ENCODE results near the gene TRRAP.
"Not testable (repeated sequence)": the region's sequence is repeated elsewhere in the genome, so short reads cannot be mapped to it uniquely, and the experiment has no call there.

The TRRAP gene

DNA sequence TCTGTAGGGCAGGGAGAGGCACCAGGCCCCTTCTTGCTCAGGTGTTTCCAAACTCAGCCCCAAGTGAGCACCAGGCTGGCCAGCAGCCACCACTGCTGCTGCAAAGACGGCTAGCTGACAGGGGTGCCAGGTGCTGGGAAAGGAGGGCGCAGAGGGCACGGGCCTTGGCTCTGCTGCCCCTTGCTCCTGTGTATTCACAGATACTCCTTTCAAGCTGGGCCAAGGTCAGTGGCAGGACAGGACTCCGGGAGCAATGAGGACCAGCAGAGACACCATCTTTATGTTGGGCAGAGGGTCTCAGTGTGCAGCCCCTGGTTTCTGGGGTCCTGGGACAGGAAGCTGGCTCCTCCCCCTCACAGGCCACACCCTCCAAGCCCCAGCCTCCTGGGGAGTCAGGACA, 155.4 kb downstream of the TRRAP start:
- no peak for DNase-seq

DNA sequence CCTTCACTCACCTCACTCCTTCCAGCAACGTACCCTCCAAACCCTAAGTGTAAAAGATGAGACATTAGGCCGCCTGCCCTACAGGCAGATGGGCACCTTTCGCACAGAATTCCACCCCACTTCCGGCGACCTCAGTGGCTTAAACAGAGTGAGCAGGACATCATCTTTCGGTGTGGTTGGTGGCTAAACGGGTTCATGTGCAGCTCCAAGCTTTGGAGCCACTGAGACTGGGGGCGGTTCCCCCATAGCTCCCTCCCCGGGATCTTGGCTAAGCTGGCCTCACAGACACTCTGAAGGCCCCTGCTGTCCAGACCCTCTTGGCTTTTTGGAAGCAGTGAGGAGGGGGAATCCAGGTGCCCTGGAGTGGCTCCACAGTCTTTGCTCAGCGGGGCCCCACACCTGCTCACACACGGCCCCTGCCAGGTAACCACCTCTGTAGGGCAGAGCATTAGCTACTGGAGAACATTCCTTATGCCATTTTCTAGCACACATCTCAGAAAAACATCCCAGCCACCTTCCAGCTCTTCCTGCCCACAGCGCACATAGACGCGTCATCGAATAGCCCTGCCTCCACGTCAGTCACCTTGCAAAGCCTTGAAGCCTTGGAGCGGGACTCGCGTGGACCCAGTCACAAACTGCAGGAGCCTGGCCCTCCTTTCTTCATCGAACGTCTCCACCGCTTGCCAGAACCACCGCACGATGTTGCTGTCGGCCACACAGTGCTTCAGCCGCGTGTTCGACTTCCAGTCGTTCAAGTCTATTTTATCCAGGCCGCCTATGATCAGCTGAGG, 156.8 kb downstream of the TRRAP start:
- DNase-seq: no peak

DNA sequence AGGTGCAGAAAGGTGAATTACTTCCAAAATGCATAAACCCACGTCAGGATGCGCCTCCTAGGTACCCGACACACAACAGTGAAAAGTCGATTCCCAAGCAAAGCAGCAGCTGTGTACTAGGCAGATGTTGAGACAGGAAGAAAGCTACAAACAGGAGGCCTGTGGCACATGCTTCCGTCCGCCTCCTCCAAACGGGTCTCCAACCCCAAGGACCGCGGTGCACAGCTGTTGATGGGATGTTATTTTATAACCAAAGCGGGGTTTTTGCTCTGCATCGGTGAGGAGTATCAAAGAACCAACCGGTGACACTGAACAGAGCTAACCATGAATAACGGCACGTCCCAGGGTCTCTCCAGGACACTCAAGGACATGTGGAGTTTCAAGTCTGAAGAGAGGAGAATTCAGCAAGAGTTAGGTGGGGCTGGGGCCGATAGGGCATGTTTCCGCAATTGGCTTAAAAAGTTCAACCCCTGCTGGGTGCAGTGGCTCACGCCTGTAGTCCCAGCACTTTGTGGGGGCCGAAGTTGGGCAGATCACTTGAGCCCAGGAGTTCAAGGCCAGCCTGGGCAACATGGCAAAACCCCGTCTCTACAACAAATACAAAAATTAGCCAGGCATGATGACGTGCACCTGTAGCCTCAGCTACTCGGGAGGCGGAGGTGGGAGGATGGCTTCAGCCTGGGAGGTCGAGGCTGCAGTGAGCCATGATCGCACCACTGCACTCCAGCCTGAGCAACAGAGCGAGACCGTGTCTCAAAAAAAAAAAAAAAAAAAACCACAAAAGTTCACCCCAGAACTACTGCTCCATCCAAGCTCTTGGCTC, 157.6 kb downstream of the TRRAP start:
- DNase-seq: no peak

DNA sequence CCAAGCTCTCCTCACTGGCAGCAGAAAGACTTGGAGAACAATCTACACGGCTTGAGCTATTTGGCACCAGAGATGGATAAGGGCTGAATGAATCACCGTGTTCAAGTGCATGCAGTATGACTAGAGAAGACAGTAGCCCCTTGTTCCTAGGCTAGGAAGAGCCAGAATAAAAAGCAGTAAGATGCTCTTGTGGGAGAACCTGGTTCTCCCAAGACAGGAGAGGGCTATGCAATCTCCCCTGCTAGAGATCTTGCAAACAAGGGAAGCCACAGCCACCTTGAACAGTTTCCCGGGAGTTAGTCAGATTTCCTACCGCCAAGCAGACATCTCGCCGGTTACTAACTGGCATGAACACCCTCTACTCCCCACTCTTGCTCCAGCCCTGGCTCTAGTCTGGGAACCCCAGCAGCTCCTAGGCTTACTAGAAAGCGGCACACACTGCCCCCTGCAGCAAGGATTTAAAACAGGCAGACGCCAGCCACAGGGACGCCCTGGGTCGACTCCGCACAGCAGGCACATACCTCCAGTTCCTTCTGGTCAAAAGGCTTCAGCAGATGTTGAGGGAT, 158.3 kb downstream of the TRRAP start:
- no peak for DNase-seq

DNA sequence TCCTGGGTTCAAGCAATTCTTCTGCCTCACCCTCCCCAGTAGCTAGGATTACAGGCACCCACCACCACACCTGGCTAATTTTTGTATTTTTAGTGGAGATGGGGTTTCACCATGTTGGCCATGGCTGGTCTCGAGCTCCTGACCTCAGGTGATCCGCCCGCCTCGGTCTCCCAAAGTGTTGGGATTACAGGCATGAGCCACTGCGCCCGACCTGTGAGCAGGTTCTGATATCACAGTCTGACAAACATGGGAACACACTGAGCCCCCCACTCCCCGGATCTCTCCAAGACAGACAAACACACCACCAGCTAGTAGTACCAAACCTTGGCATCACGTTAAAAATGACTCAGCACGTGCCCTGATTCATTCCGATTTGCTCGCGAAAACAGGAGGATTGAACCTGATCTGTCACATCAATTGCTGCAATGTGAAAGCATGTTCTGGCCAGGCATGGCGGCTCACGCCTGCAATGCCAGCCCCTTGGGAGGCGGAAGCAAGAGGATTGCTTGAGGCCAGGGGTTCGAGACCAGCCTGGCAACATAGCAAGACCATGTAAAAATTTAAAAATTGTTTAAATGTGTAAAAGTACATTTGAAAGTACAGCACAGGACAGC, 159.1 kb downstream of the TRRAP start:
- no peak for DNase-seq

DNA sequence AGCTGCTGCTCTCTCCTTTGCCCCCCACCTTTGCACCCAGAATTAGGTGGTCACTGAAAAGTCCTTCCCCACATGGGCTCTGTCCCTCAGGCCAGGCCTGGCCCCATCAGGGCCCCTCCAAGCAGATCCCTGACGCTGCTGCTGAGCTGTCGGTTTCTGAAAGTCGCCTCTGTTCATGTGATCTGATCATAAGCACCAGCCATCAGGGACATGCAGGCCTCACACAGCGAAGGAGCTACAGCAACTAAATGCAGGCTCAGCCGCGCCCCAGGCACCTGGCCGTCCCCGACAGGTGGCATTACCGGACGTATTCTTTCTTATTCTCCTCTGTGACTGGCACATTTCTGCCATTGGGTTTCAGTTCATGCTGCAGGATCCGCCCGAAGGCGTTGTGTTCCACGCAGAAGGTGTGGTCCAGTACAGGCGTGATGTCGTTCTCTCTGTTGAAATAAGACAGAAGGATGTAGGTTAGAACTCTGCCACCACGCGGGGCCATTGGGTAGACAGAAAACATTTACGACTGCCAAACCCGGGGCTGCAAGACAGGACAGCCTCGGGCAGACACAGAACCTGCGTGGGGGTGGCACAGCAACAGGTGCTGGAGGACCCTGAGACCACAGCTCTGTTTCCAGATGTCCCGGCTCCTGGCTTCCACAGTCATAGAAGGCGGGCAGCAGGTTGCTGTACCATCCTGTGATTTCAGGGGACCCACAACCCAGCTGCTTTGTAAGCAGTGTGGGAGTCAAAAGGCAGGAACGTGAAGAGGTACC, 159.9 kb downstream of the TRRAP start:
- no peak for DNase-seq

DNA sequence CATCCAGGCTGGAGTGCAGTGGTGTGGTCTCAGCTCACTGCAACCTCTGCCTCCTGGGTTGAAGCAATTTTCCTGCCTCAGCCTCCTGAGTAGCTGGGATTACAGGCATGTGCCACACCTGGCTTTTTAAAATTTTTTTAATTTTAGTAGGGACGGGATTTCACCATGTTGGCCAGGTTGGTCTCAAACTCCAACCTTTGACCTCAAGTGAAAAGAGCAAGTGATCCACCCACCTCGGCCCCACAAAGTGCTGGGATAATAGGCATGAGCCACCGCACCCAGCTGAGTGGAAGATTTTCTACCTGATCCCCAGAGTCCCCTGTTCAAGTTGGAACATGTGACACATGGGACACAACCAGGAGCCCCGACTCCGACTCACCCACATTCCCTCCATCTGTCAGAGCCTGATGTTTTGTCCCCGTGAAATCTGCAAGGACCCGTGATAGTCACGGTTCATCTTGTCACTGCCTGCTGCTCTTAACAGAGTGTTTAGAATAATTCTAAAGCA, 161.1 kb downstream of the TRRAP start:
- DNase-seq: no peak

DNA sequence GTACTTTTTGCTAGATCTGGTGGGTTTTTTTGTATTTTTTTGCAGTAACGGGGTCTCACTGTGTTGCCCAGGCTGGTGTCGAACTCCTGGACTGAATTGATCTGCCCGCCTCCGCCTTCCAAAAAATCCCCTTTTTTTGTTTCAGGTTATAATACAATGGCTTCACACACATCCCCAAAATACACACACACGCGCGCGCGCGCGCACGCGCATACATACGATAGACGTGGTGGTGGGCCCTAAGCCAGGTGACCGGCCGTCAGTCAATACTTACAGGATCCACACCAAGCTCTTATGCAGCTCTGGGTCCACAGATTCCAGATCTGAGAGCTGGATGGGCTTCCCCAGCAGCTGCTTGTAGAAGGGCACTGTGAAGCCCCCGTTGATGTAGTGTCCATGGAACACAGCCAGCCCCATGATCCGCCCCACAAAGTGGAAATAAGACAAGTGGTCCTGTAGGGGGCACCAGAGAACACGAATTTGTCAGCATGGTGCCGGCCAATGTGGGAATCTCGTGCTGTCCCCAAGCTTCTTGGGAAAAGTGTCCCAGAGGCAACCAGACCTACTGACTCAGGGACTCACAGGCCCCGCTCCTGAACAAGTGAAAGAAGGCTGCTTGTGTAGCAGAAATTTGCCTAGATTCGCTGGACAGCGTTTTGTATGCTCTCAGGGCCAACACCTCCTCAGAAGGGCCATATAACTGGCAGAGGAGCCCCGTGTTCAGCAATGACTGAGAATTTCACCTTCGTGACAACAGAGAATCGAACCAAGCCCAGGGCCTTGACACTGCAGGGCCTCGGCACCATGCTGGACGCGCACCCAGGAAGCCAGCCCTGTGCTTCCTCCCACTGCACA, 162.0 kb downstream of the TRRAP start:
- DNase-seq: peak; percentile 45

DNA sequence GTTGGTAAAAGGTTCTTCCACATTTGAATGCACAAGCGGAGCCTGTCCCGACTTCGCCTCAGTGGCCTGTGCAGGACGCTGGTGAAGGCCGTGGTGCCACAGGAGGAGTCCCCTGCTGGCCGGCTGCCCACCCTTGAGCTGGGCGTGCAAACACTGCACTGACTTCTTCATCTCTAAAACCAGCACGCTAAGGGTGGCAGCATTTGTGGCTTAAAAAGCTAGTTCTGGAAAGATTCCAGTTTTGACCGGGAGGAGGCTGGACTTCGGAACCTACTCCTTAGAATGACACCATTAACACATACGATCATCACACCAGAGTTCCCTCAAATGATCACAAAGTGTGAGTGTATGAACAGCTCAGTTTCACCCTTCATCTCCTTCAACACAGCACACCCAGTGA, 163.2 kb downstream of the TRRAP start:
- DNase-seq: no peak

DNA sequence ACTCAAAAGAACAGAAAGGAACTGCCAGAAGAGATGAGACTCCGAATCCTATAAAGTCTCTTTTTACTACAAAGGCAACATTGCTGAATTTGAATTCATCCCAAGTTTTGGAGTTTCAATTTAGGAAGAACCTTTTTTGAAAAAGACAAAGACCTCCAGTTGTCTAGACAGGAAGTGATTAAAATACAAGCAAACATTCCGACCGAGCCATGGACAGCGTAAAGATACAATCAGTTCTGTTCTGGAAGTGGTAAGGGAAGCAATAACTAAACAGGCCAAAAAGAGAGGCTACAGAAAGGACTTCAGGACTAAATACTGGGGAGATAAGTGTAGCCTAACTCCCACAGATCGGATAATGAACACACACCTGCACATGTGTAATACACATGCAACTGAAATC, 164.6 kb downstream of the TRRAP start:
- DNase-seq: no peak

DNA sequence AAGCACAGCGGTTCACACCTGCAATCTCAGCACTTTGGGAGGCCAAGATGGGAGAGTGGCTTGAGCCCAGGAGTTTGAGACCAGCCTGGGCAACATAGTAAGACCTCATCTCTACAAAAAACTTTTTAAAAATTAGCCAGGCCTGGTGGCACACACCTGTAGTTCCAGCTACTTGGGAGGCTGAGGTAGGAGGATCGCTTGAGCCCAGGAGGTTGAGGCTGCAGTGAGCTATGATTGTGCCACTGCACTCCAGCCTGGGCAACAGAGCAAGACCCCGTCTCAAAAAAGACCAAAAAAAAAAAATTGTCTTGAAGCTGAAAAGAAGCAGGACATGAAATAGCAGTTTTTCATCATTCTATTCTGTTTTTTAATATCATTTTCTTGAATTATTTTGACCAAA, 166.5 kb downstream of the TRRAP start:
- not testable (repeated sequence) for DNase-seq

DNA sequence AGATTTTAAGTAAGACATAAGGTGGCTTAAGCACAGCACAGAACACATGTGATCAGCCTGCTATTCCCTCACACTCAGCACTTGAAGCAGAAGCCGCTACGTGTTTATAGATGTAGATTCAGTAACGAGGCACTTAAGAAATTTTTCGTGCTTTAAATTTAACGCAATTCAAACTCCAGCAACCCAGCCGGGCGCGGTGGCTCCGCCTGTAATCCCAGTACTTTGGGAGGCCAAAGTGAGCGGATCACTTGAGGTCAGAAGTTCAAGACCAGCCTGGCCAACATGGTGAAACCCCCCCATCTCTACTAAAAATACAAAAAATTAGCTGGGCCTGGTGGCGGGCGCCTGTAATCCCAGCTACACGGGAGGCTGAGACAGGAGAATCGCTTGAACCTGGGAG, 167.9 kb downstream of the TRRAP start:
- DNase-seq: not testable (repeated sequence)

DNA sequence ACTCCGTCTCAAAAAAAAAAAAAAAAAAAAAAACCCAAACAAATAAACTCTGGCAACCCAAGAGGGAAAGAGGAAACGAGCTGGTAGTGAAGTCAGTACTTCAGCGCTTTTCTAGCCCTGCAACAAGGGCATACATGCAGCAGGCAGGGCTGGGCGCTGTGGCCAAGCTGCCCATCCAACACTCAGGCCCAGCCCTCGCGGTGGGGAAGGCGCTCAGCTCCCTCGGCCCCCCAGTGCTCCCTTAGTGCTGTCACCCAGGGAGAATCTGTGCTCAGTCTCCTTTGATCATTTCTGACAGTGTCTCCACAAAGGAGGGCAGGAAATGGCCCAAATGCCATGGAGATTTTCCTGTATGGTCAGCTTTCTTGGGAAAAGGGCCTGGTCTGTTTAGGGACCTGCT, 168.4 kb downstream of the TRRAP start:
- DNase-seq: no peak

DNA sequence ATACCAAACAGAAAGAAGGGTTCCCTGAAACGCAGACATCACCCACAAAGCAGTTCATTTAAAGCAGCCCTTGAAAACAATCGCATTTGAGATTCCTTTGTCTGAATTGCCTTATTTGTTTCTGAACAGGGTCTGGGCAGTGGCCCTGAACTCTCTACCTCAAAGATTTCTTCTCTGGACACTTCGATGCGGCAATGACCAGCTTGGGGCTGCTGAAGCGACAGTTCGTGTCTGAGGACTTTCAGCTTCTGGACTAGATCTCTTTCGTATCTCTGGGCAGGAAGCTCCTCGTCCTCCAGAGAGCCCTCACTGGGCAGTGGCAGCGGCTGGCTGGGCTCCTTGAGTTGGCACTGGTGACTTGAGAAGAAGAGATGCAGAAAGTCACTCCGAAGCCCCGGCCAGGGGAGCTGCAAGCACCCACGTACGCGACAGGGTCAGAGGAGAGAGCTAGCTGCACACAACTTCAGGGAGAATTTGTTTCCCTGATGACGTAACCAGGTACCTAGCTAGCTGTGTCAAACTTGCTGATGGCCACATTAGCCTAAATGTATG, 169.3 kb downstream of the TRRAP start:
- DNase-seq: no peak

DNA sequence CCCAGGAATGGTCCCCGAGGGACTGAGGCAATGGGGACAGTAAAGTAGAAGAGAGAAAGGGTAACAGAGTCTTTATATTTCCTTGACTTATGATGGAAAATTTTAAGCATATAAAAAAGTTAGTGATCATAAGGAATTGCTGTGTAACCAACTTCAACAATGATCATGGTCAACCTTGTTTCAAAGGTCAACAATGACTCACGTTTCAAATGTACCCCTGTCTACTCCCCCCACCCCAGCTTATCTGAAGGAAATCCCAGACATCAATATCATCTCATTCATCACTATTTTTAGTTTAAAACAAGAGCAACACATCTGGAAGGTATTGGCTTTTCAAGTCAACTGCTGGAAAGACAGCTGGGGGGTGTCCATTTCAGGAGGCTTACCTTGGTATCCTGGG, 172.6 kb downstream of the TRRAP start:
- no peak for DNase-seq

DNA sequence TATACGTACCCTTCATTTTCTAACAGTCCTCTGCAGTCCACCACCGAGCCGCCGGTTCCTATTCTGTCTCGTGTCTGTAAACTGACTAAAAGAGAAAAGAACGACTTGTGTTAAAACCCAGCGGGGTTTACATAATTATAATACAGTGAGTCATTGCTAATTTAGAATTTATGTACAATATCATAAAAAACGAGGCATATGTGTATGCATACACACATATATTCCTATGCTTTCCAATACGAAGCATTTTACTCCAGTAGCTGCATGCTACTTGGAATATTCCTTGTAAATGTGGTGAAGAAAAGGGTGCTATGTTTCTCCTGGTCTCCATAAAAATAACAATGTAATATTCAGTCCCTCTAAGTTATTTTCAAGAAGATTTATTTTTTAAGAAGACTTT, 176.4 kb downstream of the TRRAP start:
- DNase-seq: no peak

DNA sequence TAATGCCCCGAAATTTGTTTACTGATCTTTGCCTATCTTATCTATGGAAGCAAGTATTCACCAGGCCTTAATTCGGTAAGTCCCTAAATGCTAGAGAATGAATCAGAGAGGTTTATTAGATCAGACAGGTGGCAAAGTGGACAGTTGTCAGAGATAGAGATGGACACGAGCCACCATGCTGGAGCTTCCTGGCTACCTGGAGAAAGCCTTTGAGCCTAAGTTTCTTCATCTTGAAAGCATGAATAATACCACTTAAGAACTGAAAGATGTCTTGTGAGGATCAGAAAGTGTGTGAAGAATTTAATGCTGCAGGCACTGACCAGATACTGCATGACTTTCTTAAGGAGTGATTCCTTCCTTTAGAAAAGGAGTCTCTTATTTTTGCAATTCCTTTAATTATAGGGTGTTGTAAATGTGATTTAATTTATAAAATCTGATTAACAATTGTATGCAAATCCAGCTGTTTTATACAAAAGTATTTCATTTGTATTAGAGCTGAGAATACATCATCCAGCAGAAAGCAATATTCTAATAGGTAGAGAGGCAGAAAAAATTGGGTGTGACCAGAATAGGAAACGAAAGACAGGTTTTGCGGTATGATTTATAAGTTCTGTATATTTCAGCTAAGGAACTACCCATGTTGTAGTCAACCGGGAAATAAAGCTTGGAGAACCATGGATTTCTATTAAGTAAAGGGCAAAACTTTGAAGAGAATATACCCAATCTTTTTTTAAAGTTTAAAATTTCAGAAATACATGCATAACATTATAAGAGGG, 182.9 kb downstream of the TRRAP start:
- no peak for DNase-seq

All from DMS79 treated with DMSO at 0.1 percent for 48 hours (cell line).